GM21447 (cell line): ENCODE results near the gene CILP.

Experiments used
- ATAC-seq: cut with Tn5 transposase; IDR thresholded peaks from one replicate; pipeline ENCODE4 v1.9.1; 2021; ENCODE audit not compliant: unreplicated experiment

The CILP gene

GRCh38 chr15:65147902-65148301 lies 63.4 kb downstream of the CILP start:
- no peak for ATAC-seq

- no peak for ATAC-seq
Observed at GRCh38 chr15:65146438-65146837, 64.8 kb downstream of the CILP start.
